Liver (tissue), 9 donors: ENCODE data around the gene MPRIP. TPM values are rescaled to one million over a fixed set of nuclear protein-coding genes. Genes with fewer than 3 reads are reported as not detected.

Source experiments
- DNase-seq: peaks from one replicate; pipeline ENCODE4 v3.0.0-alpha.2; 2017; ENCODE audit warnings: low spot score
- H3K27ac ChIP-seq, 2 donors: one replicate each; pipeline ENCODE4 v1.7.0; 2013; ENCODE audit warnings: inconsistent platforms in 2 of 2, low read length in 2 of 2, control low read depth in 1 of 2, low read depth in 1 of 2, mild to moderate bottlenecking in 1 of 2
- H3K27me3 ChIP-seq, 4 donors: one replicate each; pipeline versions ENCODE4 v1.6.1 to v1.7.0; 2013; ENCODE audit warnings: low read length in 3 of 4, inconsistent platforms in 1 of 4, mild to moderate bottlenecking in 1 of 4, moderate library complexity in 1 of 4; ENCODE audit not compliant: control insufficient read depth in 4 of 4, insufficient read depth in 4 of 4
- H3K36me3 ChIP-seq, 4 donors: one replicate each; pipeline versions ENCODE4 v1.6.1 to v1.7.0; 2013; ENCODE audit warnings: low read length in 3 of 4, mild to moderate bottlenecking in 3 of 4, low read depth in 1 of 4, moderate library complexity in 1 of 4; ENCODE audit not compliant: control insufficient read depth in 4 of 4, insufficient read depth in 3 of 4
- H3K4me1 ChIP-seq, 4 donors: one replicate each; pipeline versions ENCODE4 v1.6.1 to v1.7.0; 2013; ENCODE audit warnings: low read length in 3 of 4, mild to moderate bottlenecking in 3 of 4, moderate library complexity in 1 of 4; ENCODE audit not compliant: control insufficient read depth in 4 of 4, insufficient read depth in 4 of 4
- H3K4me3 ChIP-seq, 3 donors: one replicate each; pipeline versions ENCODE4 v1.6.1 to v1.7.0; 2013; ENCODE audit warnings: low read length in 3 of 3, control low read depth in 1 of 3, low read depth in 1 of 3, mild to moderate bottlenecking in 1 of 3
- H3K9ac ChIP-seq, 2 donors: one replicate each; pipeline ENCODE4 v1.7.0; 2013; ENCODE audit warnings: low read length in 2 of 2, mild to moderate bottlenecking in 2 of 2, moderate library complexity in 2 of 2, control low read depth in 1 of 2, low read depth in 1 of 2
- H3K9me3 ChIP-seq, 4 donors: one replicate each; pipeline versions ENCODE4 v1.6.1 to v1.7.0; 2013; ENCODE audit warnings: low read length in 3 of 4; ENCODE audit not compliant: control insufficient read depth in 4 of 4
- FOXA1 ChIP-seq: IDR thresholded peaks from 2 replicates; pipeline ENCODE4 v1.6.1; 2016; ENCODE audit warnings: antibody characterized with exemption
- FOXA2 ChIP-seq: IDR thresholded peaks from 2 replicates; pipeline ENCODE4 v1.6.1; 2016; ENCODE audit warnings: antibody characterized with exemption
- HNF4A ChIP-seq, 2 donors: conservative IDR thresholded peaks; 2 replicates each; pipeline ENCODE4 v1.6.1; 2016; ENCODE audit warnings: antibody characterized with exemption in 2 of 2, mild to moderate bottlenecking in 2 of 2
- HNF4G ChIP-seq: IDR thresholded peaks from 2 replicates; pipeline ENCODE4 v1.6.1; 2016; ENCODE audit warnings: antibody characterized with exemption
- JUND ChIP-seq, 2 donors: IDR thresholded peaks; 2 replicates each; pipeline ENCODE4 v1.6.1; 2016; ENCODE audit warnings: antibody characterized with exemption in 2 of 2
- NR2F2 ChIP-seq: IDR thresholded peaks from 2 replicates; pipeline ENCODE4 v1.6.1; 2016; ENCODE audit warnings: antibody characterized with exemption
- RAD21 ChIP-seq, 2 donors: IDR thresholded peaks; 2 replicates each; pipeline ENCODE4 v1.6.1; 2016; ENCODE audit warnings: antibody characterized with exemption in 2 of 2, mild to moderate bottlenecking in 2 of 2
- RXRA ChIP-seq, 2 donors: IDR thresholded peaks; 2 replicates each; pipeline ENCODE4 v1.6.1; 2017 to 2018; ENCODE audit warnings: antibody characterized with exemption in 2 of 2, mild to moderate bottlenecking in 1 of 2
- SP1 ChIP-seq: IDR thresholded peaks from 2 replicates; pipeline ENCODE4 v1.6.1; 2018; ENCODE audit warnings: antibody characterized with exemption, mild to moderate bottlenecking
- WGBS: extraction: QIAGEN DNeasy Blood & Tissue Kit; methylation state at CpG from one replicate; pipeline ENCODE4 v1.1.7; 2013; 5-methylcytosine and 5-hydroxymethylcytosine counted together
- polyA plus RNA-seq, 2 donors: library from polyadenylated mRNA; stranded (reverse) in 1 of 2; unstranded in 1 of 2; fragments of 200-250 nt in 1 of 2; fragments of >200 nt in 1 of 2; fragmentation: Nextera tagmentation in 1 of 2; extraction: Ambion mirVana in 1 of 2; gene quantifications; one replicate each; pipeline versions ENCODE4 v1.2.1 to v1.2.3, GENCODE V29; 2013 to 2015
- total RNA-seq, 2 donors: library from RNA; depleted of rRNA; stranded (reverse); fragments of >200 nt; gene quantifications; one replicate each; pipeline ENCODE4 v1.2.3, GENCODE V29; 2014
- TF ChIP-seq, protein P1 (sequence below): fragments of 150-350 bp; IDR thresholded peaks from 2 replicates; pipeline ENCODE4 v1.5.1; 2017; ENCODE audit warnings: improper control_type of control experiment, low read depth, low read length; ENCODE audit not compliant: missing input control
- TF ChIP-seq, protein P2 (sequence below): IDR thresholded peaks from 2 replicates; pipeline ENCODE4 v1.6.1; 2016; ENCODE audit warnings: antibody characterized with exemption
- TF ChIP-seq, protein P3 (sequence below): IDR thresholded peaks from 2 replicates; pipeline ENCODE4 v1.6.1; 2016; ENCODE audit warnings: antibody characterized with exemption, mild to moderate bottlenecking
- TF ChIP-seq, protein P4 (sequence below): IDR thresholded peaks from 2 replicates; pipeline ENCODE4 v1.6.1; 2016; ENCODE audit warnings: antibody characterized with exemption
- TF ChIP-seq, protein P5 (sequence below): IDR thresholded peaks from 2 replicates; pipeline ENCODE4 v1.6.1; 2016; ENCODE audit warnings: antibody characterized with exemption
- donor health status: healthy.
- donor health status: healthy.
- donor health status: healthy.
- donor health status: healthy.
- donor health status: healthy.

Gene MPRIP
- total and polyA plus RNA-seq, 4 donors: 21.2 to 61.9 (median 34.7) TPM

DNA sequence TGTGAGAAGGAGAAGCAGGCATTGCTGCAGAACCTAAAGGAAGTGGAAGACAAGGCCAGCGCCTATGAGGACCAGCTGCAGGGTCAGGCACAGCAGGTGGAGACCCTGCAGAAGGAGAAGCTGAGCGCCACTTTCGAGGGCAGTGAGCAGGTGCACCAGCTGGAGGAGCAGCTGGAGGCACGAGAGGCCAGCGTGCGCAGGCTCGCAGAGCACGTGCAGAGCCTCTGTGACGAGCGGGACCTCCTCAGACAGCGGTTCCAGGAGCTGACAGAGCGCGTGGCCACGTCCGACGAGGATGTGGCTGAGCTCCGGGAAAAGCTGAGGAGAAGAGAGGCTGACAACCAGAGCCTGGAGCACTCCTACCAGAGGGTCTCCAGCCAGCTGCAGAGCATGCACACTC lies 122.4 kb downstream of the MPRIP start:
- H3K9me3 ChIP-seq: no peaks in the 10 kb centered on the region
- DNase-seq: no peak
- no peak overlapping the region for H3K9ac ChIP-seq
- H3K27ac ChIP-seq: no peak overlapping the region
- 96% methylated on average over 17 of the region's 17 CpGs for WGBS
- H3K4me3 ChIP-seq: no peak overlapping the region
- H3K27me3 ChIP-seq: no peaks in the 10 kb centered on the region
- TF ChIP-seq JUND (IDR thresholded peaks at IDR 0.05) (no peak), RXRA (IDR thresholded peaks at IDR 0.05) (no peak), SP1 (no peak), FOXA1 (no peak)
- TF ChIP-seq, protein P1, sequence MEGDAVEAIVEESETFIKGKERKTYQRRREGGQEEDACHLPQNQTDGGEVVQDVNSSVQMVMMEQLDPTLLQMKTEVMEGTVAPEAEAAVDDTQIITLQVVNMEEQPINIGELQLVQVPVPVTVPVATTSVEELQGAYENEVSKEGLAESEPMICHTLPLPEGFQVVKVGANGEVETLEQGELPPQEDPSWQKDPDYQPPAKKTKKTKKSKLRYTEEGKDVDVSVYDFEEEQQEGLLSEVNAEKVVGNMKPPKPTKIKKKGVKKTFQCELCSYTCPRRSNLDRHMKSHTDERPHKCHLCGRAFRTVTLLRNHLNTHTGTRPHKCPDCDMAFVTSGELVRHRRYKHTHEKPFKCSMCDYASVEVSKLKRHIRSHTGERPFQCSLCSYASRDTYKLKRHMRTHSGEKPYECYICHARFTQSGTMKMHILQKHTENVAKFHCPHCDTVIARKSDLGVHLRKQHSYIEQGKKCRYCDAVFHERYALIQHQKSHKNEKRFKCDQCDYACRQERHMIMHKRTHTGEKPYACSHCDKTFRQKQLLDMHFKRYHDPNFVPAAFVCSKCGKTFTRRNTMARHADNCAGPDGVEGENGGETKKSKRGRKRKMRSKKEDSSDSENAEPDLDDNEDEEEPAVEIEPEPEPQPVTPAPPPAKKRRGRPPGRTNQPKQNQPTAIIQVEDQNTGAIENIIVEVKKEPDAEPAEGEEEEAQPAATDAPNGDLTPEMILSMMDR: no peak
- TF ChIP-seq, protein P2, sequence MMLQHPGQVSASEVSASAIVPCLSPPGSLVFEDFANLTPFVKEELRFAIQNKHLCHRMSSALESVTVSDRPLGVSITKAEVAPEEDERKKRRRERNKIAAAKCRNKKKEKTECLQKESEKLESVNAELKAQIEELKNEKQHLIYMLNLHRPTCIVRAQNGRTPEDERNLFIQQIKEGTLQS: no peak
- H3K36me3 ChIP-seq: peaks cover 6 to 88% (median 45%) of the 10 kb centered on the region in 4 donors
- H3K4me1 ChIP-seq: no peaks in the 10 kb centered on the region

DNA sequence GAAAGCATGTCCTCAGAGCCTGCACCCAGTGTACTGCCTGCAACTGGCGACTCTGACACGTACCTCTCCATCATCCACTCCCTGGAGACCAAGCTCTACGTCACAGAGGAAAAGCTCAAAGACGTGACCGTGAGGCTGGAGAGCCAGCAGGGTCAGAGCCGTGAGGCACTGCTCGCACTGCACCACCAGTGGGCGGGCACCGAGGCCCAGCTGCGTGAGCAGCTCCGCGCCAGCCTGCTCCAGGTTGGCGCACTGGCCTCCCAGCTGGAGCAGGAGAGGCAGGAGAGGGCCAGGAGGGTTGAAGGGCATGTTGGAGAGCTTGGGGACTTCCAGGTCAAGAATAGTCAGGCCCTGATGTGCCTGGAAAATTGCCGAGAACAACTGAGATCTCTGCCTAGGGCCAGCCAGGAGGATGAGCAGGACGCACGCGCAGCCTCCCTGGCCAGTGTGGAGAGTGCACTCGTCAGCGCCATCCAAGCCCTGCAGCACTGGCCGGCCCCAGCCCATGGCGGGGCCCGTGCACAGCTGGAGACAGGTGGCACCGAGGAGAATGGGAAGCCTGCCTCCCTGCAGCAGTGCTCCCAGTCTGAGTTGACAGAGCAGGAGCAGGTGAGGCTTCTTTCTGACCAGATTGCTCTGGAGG lies 123.5 kb downstream of the MPRIP start:
- Histone ChIP-seq H3K36me3 (peaks cover 6 to 84% (median 42%) of the 10 kb centered on the region in 4 donors), H3K4me3 (no peak overlapping the region), H3K9ac (no peak overlapping the region), H3K4me1 (no peaks in the 10 kb centered on the region), H3K9me3 (no peaks in the 10 kb centered on the region), H3K27me3 (no peaks in the 10 kb centered on the region), H3K27ac (no peak overlapping the region)
- 95% methylated on average over 23 of the region's 23 CpGs for WGBS
- no peak for DNase-seq
- TF ChIP-seq FOXA2 (no peak), RAD21 (IDR thresholded peaks at IDR 0.05) (no peak), RXRA (IDR thresholded peaks at IDR 0.05) (no peak)
- TF ChIP-seq, protein P3, sequence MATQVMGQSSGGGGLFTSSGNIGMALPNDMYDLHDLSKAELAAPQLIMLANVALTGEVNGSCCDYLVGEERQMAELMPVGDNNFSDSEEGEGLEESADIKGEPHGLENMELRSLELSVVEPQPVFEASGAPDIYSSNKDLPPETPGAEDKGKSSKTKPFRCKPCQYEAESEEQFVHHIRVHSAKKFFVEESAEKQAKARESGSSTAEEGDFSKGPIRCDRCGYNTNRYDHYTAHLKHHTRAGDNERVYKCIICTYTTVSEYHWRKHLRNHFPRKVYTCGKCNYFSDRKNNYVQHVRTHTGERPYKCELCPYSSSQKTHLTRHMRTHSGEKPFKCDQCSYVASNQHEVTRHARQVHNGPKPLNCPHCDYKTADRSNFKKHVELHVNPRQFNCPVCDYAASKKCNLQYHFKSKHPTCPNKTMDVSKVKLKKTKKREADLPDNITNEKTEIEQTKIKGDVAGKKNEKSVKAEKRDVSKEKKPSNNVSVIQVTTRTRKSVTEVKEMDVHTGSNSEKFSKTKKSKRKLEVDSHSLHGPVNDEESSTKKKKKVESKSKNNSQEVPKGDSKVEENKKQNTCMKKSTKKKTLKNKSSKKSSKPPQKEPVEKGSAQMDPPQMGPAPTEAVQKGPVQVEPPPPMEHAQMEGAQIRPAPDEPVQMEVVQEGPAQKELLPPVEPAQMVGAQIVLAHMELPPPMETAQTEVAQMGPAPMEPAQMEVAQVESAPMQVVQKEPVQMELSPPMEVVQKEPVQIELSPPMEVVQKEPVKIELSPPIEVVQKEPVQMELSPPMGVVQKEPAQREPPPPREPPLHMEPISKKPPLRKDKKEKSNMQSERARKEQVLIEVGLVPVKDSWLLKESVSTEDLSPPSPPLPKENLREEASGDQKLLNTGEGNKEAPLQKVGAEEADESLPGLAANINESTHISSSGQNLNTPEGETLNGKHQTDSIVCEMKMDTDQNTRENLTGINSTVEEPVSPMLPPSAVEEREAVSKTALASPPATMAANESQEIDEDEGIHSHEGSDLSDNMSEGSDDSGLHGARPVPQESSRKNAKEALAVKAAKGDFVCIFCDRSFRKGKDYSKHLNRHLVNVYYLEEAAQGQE: no peak
- TF ChIP-seq, protein P4, sequence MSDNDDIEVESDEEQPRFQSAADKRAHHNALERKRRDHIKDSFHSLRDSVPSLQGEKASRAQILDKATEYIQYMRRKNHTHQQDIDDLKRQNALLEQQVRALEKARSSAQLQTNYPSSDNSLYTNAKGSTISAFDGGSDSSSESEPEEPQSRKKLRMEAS: no peak

DNA sequence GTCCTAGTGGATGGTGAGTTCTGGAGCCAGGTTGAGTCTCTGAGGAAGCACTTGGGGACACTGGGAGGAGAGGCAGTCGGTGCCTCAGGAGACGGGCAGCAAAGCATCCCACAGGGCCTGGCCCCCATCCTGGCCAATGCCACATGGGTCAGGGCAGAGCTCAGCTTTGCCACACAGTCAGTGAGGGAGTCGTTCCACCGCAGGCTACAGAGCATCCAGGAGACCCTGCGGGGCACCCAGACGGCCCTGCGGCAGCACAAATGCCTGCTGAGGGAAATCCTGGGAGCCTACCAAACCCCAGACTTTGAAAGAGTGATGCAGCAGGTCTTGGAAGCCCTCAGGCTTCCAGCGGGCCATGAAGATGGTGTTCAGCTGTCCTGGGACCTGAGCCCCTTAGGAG lies 124.2 kb downstream of the MPRIP start:
- WGBS: 96% methylated on average over 8 of the region's 8 CpGs
- H3K27me3 ChIP-seq: no peaks in the 10 kb centered on the region
- no peak for TF ChIP-seq HNF4G
- TF ChIP-seq HNF4A (conservative IDR thresholded peaks at IDR 0.05): no peak
- TF ChIP-seq FOXA1: no peak
- TF ChIP-seq NR2F2: no peak
- TF ChIP-seq, protein P1: no peak
- TF ChIP-seq, protein P5, sequence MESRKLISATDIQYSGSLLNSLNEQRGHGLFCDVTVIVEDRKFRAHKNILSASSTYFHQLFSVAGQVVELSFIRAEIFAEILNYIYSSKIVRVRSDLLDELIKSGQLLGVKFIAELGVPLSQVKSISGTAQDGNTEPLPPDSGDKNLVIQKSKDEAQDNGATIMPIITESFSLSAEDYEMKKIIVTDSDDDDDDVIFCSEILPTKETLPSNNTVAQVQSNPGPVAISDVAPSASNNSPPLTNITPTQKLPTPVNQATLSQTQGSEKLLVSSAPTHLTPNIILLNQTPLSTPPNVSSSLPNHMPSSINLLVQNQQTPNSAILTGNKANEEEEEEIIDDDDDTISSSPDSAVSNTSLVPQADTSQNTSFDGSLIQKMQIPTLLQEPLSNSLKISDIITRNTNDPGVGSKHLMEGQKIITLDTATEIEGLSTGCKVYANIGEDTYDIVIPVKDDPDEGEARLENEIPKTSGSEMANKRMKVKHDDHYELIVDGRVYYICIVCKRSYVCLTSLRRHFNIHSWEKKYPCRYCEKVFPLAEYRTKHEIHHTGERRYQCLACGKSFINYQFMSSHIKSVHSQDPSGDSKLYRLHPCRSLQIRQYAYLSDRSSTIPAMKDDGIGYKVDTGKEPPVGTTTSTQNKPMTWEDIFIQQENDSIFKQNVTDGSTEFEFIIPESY: no peak
- H3K36me3 ChIP-seq: peaks cover 4 to 81% (median 42%) of the 10 kb centered on the region in 4 donors
- H3K27ac ChIP-seq: no peak overlapping the region
- no peaks in the 10 kb centered on the region for H3K9me3 ChIP-seq
- H3K4me1 ChIP-seq: no peaks in the 10 kb centered on the region
- H3K9ac ChIP-seq: no peak overlapping the region
- no peak overlapping the region for H3K4me3 ChIP-seq
- no peak for DNase-seq
